Activated naive CD4-positive, alpha-beta T cell treated with anti-CD3 and anti-CD28 coated beads, Interleukin-2, amount 50 U/mL, for 24 hours (primary cell): ENCODE measurements around the gene APRT.

ENCODE experiments used
- H3K27ac Mint-ChIP-seq: one replicate; pipeline ENCODE4 v1.8.0; 2021; ENCODE audit warnings: mild to moderate bottlenecking, mixed read lengths
- H3K27me3 Mint-ChIP-seq: one replicate; pipeline ENCODE4 v1.8.0; 2021; ENCODE audit warnings: mixed read lengths
- H3K36me3 Mint-ChIP-seq: one replicate; pipeline ENCODE4 v1.8.0; 2021; ENCODE audit warnings: mixed read lengths
- H3K4me1 Mint-ChIP-seq: one replicate; pipeline ENCODE4 v1.8.0; 2021; ENCODE audit warnings: mixed read lengths
- H3K4me3 Mint-ChIP-seq: one replicate; pipeline ENCODE4 v1.8.0; 2021; ENCODE audit warnings: mild to moderate bottlenecking, mixed read lengths
- H3K9me3 Mint-ChIP-seq: one replicate; pipeline ENCODE4 v1.8.0; 2021; ENCODE audit warnings: mixed read lengths

APRT gene, protein sequence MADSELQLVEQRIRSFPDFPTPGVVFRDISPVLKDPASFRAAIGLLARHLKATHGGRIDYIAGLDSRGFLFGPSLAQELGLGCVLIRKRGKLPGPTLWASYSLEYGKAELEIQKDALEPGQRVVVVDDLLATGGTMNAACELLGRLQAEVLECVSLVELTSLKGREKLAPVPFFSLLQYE

GRCh38 chr16:88811769-88812512 lies at the start of gene APRT:
TSS of gene APRT (minus strand) at chr16:88811928. CDS start at chr16:88811899, 29 bp downstream.
- Mint-ChIP-seq H3K4me3 (peak within 1 kb of the TSS; percentile 96), H3K27ac (peak within 1 kb of the TSS; percentile 97), H3K9me3 (no peaks in the 10 kb centered on the region), H3K36me3 (no peaks in the 10 kb centered on the region), H3K27me3 (no peaks in the 10 kb centered on the region), H3K4me1 (peaks cover 16% of the 10 kb centered on the region)

- H3K4me3 Mint-ChIP-seq, result no peak overlapping the region
- no peak overlapping the region for H3K27ac Mint-ChIP-seq
Measured at GRCh38 chr16:88861359-88861758, 49.6 kb upstream of the APRT start.

GRCh38 chr16:88859381-88860091 lies 47.8 kb upstream of the APRT start:
- H3K4me3 Mint-ChIP-seq, result peak overlapping the region; percentile 23
- H3K36me3 Mint-ChIP-seq, result peaks cover 3% of the 10 kb centered on the region
- no peaks in the 10 kb centered on the region for H3K27me3 Mint-ChIP-seq
- peaks cover 27% of the 10 kb centered on the region for H3K4me1 Mint-ChIP-seq
- no peak overlapping the region for H3K27ac Mint-ChIP-seq
- no peaks in the 10 kb centered on the region for H3K9me3 Mint-ChIP-seq

More at GRCh38 chr16:88861359-88861758, 49.6 kb upstream of the APRT start:
- peaks cover 13% of the 10 kb centered on the region for H3K4me1 Mint-ChIP-seq
- peaks cover 3% of the 10 kb centered on the region for H3K36me3 Mint-ChIP-seq
- H3K9me3 Mint-ChIP-seq, result no peaks in the 10 kb centered on the region
- no peaks in the 10 kb centered on the region for H3K27me3 Mint-ChIP-seq

DNA sequence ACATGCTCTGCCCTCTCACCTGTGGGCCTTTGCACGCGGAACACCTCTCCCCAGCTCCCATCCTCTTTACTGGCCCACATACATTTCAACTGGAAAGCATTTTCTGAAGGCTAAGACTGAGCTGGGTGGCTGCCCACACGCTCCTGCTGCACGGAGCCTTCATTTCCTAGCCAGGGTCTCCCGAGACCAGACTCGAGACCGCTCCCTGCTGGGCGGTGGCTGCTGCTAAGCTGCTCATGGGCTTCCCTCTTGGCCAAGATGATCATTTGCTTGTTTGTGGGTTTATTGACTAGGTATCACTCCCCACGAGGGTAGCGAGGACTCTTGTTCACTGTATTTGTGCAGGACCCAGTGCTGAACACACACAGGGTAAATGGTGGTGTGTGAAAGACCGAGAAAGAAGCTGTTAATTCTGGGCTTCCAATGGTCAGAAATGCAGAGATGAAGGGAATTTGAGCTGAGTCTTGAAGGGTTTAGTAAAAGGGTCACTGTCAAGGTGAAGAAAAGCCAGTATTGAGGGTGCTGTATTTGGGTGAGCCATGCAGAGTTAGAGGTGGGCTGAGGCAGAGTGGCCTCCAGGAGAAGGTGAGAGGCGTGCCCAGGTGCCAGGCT lies 46.1 kb upstream of the APRT start:
- H3K4me1 Mint-ChIP-seq, result peaks cover 27% of the 10 kb centered on the region
- no peaks in the 10 kb centered on the region for H3K27me3 Mint-ChIP-seq
- H3K27ac Mint-ChIP-seq, result peak overlapping the region; percentile 96
- H3K9me3 Mint-ChIP-seq, result no peaks in the 10 kb centered on the region
- H3K36me3 Mint-ChIP-seq, result peaks cover 3% of the 10 kb centered on the region
- peak overlapping the region; percentile 99 for H3K4me3 Mint-ChIP-seq

DNA sequence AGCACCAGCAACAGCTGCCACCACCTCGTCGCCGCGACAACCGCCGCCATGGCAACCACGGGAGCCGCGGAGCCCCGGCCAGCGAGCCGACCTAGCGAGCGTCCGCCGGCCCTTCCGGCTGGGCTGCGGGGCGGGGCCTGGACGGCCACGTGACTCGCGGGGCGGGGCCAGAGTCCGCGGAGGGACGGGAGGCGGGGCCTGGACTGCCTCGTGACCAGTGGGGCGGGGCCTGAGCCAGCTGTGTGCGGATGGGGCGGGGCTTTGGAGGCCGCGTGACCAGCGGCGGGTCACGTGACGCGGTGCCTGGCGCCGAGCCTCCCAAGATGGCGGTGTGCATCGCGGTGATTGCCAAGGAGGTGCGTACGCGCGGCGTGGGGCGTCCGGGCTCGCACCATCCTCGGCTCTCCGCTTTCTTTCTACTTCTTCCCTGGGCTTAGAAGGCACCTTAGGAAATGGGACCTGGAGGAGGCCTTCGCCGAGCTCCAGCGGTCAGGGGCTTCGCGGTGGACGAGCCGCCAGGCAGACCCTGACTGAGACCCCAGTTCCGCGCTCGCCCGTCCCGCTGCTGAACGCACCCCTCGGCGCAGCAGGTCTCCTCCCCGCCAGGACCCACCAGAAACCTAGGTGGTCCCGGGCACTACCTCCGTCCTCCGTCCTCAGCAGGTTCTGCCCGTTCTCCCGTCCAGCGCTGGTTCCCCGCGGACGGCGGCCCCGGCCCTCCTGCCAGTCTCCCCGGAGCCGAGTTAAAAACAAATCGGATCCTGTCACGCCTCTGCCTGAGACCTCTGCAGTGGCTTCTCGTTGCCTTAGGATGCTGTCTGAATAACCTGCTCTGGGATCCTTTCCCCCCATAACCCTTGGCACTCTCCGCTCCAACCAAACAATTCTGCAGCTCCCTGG lies 45.4 kb upstream of the APRT start, which contains the start of the genes GALNS and TRAPPC2L:
Gene GALNS, minus strand, starts transcription at position 120 of the 900 bp plus-strand sequence. Its CDS starts 70 bp downstream, at position 50.
Gene TRAPPC2L, plus strand, starts transcription at position 300 of the 900 bp plus-strand sequence. Its CDS starts 24 bp downstream, at position 324.
- Mint-ChIP-seq H3K27ac (peak within 1 kb of the TSS; percentile 96), H3K4me3 (peak within 1 kb of the TSS; percentile 99), H3K9me3 (no peaks in the 10 kb centered on the region), H3K27me3 (no peaks in the 10 kb centered on the region), H3K36me3 (peaks cover 3% of the 10 kb centered on the region), H3K4me1 (peaks cover 33% of the 10 kb centered on the region)

DNA sequence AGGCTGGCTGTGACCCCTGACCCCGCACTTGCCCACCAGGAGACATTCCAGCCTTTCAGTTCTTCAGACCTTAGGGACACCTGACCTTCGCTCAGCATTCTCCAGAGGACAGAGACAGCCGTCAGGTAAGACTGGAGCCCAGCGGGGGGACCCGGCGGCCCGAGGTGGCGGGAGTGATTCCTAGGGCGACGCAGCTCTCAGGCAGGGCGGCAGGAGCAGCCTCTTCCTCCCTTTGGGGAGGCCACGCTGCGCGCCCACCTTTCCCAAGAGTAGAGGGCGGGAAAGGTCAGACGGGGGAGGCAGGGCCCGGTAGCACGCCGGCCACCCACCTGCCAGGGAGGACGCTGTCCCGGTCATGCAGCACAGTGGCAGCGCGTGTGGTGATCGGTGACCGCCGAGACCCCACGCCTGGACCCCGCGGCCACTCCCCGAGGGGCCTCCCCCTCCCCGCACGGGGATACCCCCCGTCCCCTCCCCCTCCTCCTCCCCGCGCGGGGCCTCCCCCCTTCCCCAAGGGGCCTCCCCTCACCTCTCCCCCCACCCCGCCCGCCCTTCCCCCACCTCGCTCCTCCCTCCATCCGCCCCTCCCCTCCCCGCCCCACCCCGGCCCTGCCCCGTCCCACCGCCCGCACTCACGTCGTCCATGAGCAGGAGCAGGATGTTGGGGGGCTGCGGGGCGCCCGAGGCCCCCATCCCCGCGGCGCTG lies 44.5 kb upstream of the APRT start:
- H3K4me1 Mint-ChIP-seq, result peaks cover 34% of the 10 kb centered on the region
- H3K27me3 Mint-ChIP-seq, result no peaks in the 10 kb centered on the region
- peaks cover 3% of the 10 kb centered on the region for H3K36me3 Mint-ChIP-seq
- no peaks in the 10 kb centered on the region for H3K9me3 Mint-ChIP-seq
- peak overlapping the region; percentile 99 for H3K4me3 Mint-ChIP-seq
- no peak overlapping the region for H3K27ac Mint-ChIP-seq

- Mint-ChIP-seq H3K27me3 (no peaks in the 10 kb centered on the region), H3K9me3 (no peaks in the 10 kb centered on the region), H3K4me3 (peak overlapping the region; percentile 79), H3K27ac (no peak overlapping the region), H3K4me1 (peaks cover 34% of the 10 kb centered on the region), H3K36me3 (no peaks in the 10 kb centered on the region)
Measured at GRCh38 chr16:88855736-88856121, 44.0 kb upstream of the APRT start.

DNA sequence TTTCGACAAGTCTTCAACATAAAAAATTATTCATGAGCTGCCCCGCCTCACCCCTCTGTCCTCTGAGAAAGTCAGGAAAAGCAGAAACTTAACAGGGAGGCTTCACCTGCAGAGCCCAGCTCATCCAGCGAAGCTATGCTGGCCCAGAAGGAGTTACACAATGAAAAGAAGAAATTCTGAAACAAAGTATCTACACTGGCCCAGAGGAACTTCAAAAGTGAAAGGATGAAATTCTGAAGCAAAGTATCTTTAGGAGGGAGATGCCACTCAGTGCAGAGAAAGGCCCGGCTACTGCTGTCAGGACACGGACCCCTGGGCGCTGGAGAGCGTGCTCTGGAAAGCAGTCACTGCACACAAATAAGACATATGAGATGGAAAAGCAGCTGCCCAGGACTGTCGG lies 43.4 kb upstream of the APRT start:
- H3K36me3 Mint-ChIP-seq, result no peaks in the 10 kb centered on the region
- H3K27me3 Mint-ChIP-seq, result no peaks in the 10 kb centered on the region
- H3K27ac Mint-ChIP-seq, result peak overlapping the region; percentile 83
- peak overlapping the region; percentile 72 for H3K4me3 Mint-ChIP-seq
- H3K9me3 Mint-ChIP-seq, result no peaks in the 10 kb centered on the region
- peaks cover 34% of the 10 kb centered on the region for H3K4me1 Mint-ChIP-seq

- Mint-ChIP-seq H3K27me3 (no peaks in the 10 kb centered on the region), H3K4me1 (peaks cover 34% of the 10 kb centered on the region), H3K9me3 (no peaks in the 10 kb centered on the region), H3K27ac (no peak overlapping the region), H3K4me3 (peak overlapping the region; percentile 72), H3K36me3 (no peaks in the 10 kb centered on the region)
Measured at GRCh38 chr16:88854306-88855111, 42.8 kb upstream of the APRT start.

DNA sequence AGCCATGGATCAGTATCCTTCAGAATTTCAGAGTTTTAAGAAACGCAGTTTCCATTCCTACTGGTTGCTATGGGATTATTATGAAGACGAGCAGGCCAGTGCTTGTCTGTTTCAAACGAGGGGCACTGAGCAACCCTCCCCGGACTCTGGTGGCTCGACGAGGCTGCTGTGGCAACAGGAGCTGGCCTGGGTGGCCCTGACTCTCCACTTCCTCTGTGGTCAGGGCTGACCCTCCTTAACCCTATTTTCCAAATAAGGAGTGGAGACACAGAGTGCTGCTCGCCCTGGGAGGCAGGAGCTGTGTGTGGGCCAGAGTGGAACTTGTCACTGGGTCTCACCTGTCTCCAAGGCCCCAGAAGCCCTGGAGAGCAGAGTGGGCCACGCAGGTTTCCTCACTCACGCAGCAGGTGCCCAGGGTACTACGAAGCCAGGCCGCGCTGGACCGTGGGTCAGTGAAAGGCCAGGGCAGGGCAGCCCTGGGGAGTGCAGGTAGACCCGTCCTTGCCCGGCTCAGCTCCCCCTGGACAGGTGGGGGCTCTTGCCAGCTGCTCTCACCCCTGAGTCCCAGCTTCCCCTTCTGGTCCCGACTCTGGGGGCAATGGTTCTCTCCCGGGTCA lies 41.7 kb upstream of the APRT start:
- peaks cover 30% of the 10 kb centered on the region for H3K4me1 Mint-ChIP-seq
- H3K9me3 Mint-ChIP-seq, result no peaks in the 10 kb centered on the region
- no peak overlapping the region for H3K27ac Mint-ChIP-seq
- no peaks in the 10 kb centered on the region for H3K27me3 Mint-ChIP-seq
- H3K36me3 Mint-ChIP-seq, result no peaks in the 10 kb centered on the region
- H3K4me3 Mint-ChIP-seq, result no peak overlapping the region

DNA sequence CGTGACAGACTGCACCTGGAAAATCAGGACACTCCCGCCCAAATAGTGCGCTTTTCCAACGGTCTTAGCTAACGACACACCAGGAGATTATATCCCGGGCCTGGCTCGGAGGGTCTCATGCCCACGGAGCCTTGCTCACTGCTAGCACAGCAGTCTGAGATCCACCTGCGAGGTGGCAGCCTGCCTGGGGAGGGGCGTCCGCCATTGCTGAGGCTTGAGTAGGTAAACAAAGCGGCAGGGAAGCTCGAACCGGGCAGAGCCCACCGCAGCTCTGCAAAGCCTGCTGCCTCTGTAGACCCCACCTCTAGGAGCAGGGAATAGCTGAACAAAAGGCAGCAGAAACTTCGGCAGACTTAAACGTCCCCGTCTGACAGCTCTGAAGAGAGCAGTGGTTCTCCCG lies 39.9 kb upstream of the APRT start:
- peaks cover 21% of the 10 kb centered on the region for H3K4me1 Mint-ChIP-seq
- H3K4me3 Mint-ChIP-seq, result no peak overlapping the region
- no peaks in the 10 kb centered on the region for H3K9me3 Mint-ChIP-seq
- no peak overlapping the region for H3K27ac Mint-ChIP-seq
- H3K36me3 Mint-ChIP-seq, result no peaks in the 10 kb centered on the region
- no peaks in the 10 kb centered on the region for H3K27me3 Mint-ChIP-seq

DNA sequence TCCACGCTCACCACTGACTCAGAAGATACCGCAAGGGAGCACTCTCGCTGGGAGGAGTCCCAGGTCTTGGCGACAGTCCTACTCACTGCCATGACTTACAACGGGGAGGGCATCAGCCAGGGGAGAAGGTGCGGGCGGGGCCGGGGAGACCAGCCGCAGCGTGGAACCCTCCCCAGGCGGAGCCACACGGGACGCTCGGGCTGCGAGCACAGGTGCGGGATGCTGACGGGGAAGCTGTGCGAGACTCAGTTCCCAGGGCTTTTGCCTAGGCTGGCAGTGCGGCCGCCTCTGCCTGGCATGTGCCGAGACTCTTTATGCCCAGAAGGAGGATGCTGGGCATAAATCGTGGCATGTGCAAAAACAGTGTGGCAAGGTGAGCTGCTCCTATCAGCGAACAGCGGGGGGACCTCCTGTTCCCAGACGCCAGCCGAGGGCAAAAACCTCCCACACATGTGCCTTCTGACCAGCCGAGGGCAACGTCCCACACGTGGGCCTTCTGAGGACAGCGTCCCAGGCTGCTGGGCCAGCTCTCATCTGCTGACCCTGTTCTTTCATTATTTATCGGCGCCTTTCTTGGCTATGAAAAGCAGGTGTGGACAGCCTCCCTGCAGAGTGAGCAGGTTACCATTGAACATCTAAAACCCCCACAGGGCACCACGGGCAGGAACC lies 38.9 kb upstream of the APRT start:
- no peak overlapping the region for H3K27ac Mint-ChIP-seq

DNA sequence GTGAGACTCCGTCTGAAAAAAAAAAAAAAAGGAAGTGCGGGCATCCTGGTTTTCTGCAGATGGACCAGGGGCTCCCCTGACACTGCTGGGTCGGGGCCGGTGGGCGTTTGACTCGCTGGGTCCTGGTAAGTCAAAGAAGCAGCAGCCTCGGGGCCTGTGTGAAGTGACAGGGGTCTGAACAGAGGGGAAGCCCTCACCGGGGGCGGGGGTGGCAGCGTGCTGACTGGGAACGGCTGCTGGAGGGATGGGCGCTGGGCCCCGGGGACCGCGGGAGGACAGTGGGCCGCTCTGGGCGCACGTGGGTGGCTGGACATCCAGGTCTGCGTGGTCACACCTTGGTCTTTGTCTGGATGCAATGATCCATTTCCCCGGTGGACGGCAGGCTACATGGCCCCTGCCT lies 36.8 kb upstream of the APRT start:
- no peak overlapping the region for H3K27ac Mint-ChIP-seq
- H3K4me1 Mint-ChIP-seq, result peaks cover 7% of the 10 kb centered on the region
- no peaks in the 10 kb centered on the region for H3K27me3 Mint-ChIP-seq
- H3K36me3 Mint-ChIP-seq, result no peaks in the 10 kb centered on the region
- no peak overlapping the region for H3K4me3 Mint-ChIP-seq
- H3K9me3 Mint-ChIP-seq, result no peaks in the 10 kb centered on the region

More for the DNA sequence above, 38.9 kb upstream of the APRT start:
- Mint-ChIP-seq H3K27me3 (no peaks in the 10 kb centered on the region), H3K36me3 (no peaks in the 10 kb centered on the region), H3K4me3 (no peak overlapping the region), H3K4me1 (peaks cover 17% of the 10 kb centered on the region), H3K9me3 (no peaks in the 10 kb centered on the region)
